Hematopoietic multipotent progenitor cell treated with erythropoietin and hydrocortisone succinate and interleukin-3 and kit ligand, for 15 days (in vitro differentiated cells): ENCODE measurements around the gene IFT122.
"Not testable (repeated sequence)": the region's sequence is repeated elsewhere in the genome, so short reads cannot be mapped to it uniquely, and the experiment has no call there.

Source experiments
- DNase-seq: peaks from one replicate; pipeline ENCODE4 v3.0.0-alpha.2; 2015; ENCODE audit warnings: low spot score

The IFT122 gene

GRCh38 chr3:129536804-129537203, 96.8 kb downstream of the IFT122 start:
- no peak for DNase-seq

- DNase-seq, result no peak
These were observed 99.2 kb downstream of the IFT122 start for GRCh38 chr3:129539206-129539605.

GRCh38 chr3:129540776-129541516, 100.9 kb downstream of the IFT122 start:
- DNase-seq, result no peak

- DNase-seq, result no peak
These were observed 102.7 kb downstream of the IFT122 start for GRCh38 chr3:129542747-129543146.

GRCh38 chr3:129543156-129543790, 103.2 kb downstream of the IFT122 start, which contains the start of gene H1-8:
H1-8 (plus strand) TSS chr3:129543175; CDS start chr3:129543219, 44 bp downstream.
- DNase-seq, result no peak

GRCh38 chr3:129543999-129544398, 104.0 kb downstream of the IFT122 start:
- DNase-seq, result no peak

- not testable (repeated sequence) for DNase-seq
These were observed 105.9 kb downstream of the IFT122 start for GRCh38 chr3:129545951-129546350.

- no peak for DNase-seq
These were observed 107.2 kb downstream of the IFT122 start for GRCh38 chr3:129547241-129547640.

GRCh38 chr3:129548104-129548965, 108.3 kb downstream of the IFT122 start:
- DNase-seq, result no peak

- DNase-seq, result no peak
These were observed 109.2 kb downstream of the IFT122 start for GRCh38 chr3:129549006-129549800.

GRCh38 chr3:129549805-129550204, 109.8 kb downstream of the IFT122 start:
- DNase-seq, result no peak

GRCh38 chr3:129552287-129553050, 112.4 kb downstream of the IFT122 start:
- DNase-seq, result no peak

GRCh38 chr3:129553171-129553570, 113.1 kb downstream of the IFT122 start:
- no peak for DNase-seq

- no peak for DNase-seq
These were observed 113.7 kb downstream of the IFT122 start for GRCh38 chr3:129553719-129554118.

GRCh38 chr3:129554356-129555152, 114.5 kb downstream of the IFT122 start:
- DNase-seq, result no peak

- DNase-seq, result no peak
These were observed 115.1 kb downstream of the IFT122 start for GRCh38 chr3:129555153-129555550.

- no peak for DNase-seq
These were observed 115.8 kb downstream of the IFT122 start for GRCh38 chr3:129555616-129556357.

GRCh38 chr3:129556358-129556695, 116.3 kb downstream of the IFT122 start:
- DNase-seq, result no peak

GRCh38 chr3:129556890-129557547, 117.0 kb downstream of the IFT122 start:
- DNase-seq, result no peak
